Measurements from ENCODE around the gene CD82. TPM values are rescaled to one million over a fixed set of nuclear protein-coding genes. Genes with fewer than 3 reads are reported as not detected.

Gene CD82
- polyA plus RNA-seq, 3 donors: 40.8 to 89.0 (median 43.0) TPM

DNA sequence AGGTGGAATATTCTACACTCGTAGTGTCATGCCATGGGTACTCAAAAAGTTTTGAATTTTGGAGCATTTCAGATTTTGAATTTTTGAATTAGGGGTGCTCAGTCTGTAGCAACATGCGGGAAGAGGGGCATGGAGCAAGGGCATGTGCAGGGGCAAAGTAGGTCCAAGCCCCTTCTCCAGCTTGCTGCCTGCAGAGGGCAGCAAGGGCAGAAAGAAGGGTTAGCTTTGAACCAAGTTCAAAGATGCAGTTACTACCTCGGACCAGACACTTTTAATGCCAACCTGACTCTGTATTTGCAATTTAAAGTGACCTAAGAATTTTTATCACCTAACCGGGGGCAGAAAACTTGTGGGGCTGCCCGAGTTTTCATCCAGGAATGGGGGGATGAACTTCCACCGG, 68.2 kb downstream of the CD82 start:
- Mint-ChIP-seq H3K36me3 (peaks cover 0 to 2% of the 10 kb centered on the region in 2 donors), H3K4me3 (peak overlapping the region in 1 of 2 donors; percentile 46), H3K9me3 (no peaks in the 10 kb centered on the region), H3K27ac (peak overlapping the region in 1 of 7 donors; percentile 20), H3K4me1 (peaks cover 47% of the 10 kb centered on the region), H3K27me3 (ENCODE audit: low read depth in 3 of 3) (peaks cover 13 to 18% (median 16%) of the 10 kb centered on the region in 3 donors)
- intact Hi-C loops (cut with micrococcal nuclease): no loop called here
- Histone ChIP-seq H2AFZ (ENCODE audit: insufficient read depth, low read depth, low read length, poor library complexity, severe bottlenecking) (no peak overlapping the region), H3K4me3 (replicated peaks in 1 of 3; ENCODE audit: low read depth in 2 of 3, low read length in 3 of 3) (no peak overlapping the region), H3K27ac (ENCODE audit: low read depth in 1 of 2, low read length in 2 of 2) (no peak overlapping the region), H3K36me3 (replicated peaks in 1 of 2; ENCODE audit: control insufficient read depth in 1 of 2, insufficient read depth in 2 of 2, low read length in 2 of 2) (no peaks in the 10 kb centered on the region), H3K79me2 (ENCODE audit: insufficient read depth, low read length) (no peaks in the 10 kb centered on the region), H4K20me1 (ENCODE audit: insufficient read depth, low read length) (no peaks in the 10 kb centered on the region), H3K4me2 (replicated peaks; ENCODE audit: extremely low read depth, low read length, poor library complexity, severe bottlenecking) (no peak overlapping the region), H3K9ac (ENCODE audit: insufficient read depth, low read length, poor library complexity, severe bottlenecking) (no peak overlapping the region), H3K9me3 (replicated peaks in 1 of 2; ENCODE audit: control insufficient read depth in 1 of 2, insufficient read depth in 1 of 2, low read length in 2 of 2) (no peaks in the 10 kb centered on the region), H3K27me3 (ENCODE audit: control insufficient read depth in 2 of 2, insufficient read depth in 2 of 2, low read length in 2 of 2) (no peaks in the 10 kb centered on the region), H3K4me1 (ENCODE audit: control insufficient read depth in 1 of 2, insufficient read depth in 2 of 2, low read length in 2 of 2) (peaks cover 16 to 22% of the 10 kb centered on the region in 2 donors)
- TF ChIP-seq, protein P1, sequence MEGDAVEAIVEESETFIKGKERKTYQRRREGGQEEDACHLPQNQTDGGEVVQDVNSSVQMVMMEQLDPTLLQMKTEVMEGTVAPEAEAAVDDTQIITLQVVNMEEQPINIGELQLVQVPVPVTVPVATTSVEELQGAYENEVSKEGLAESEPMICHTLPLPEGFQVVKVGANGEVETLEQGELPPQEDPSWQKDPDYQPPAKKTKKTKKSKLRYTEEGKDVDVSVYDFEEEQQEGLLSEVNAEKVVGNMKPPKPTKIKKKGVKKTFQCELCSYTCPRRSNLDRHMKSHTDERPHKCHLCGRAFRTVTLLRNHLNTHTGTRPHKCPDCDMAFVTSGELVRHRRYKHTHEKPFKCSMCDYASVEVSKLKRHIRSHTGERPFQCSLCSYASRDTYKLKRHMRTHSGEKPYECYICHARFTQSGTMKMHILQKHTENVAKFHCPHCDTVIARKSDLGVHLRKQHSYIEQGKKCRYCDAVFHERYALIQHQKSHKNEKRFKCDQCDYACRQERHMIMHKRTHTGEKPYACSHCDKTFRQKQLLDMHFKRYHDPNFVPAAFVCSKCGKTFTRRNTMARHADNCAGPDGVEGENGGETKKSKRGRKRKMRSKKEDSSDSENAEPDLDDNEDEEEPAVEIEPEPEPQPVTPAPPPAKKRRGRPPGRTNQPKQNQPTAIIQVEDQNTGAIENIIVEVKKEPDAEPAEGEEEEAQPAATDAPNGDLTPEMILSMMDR (IDR thresholded peaks at IDR 0.05): no peak
- 100% methylated on average over 3 of the region's 6 CpGs for WGBS (ENCODE audit: insufficient coverage)
- no peak for DNase-seq

GRCh38 chr11:44634401-44635281, 69.2 kb downstream of the CD82 start:
- Histone ChIP-seq H3K27me3 (ENCODE audit: control insufficient read depth in 2 of 2, insufficient read depth in 2 of 2, low read length in 2 of 2) (no peaks in the 10 kb centered on the region), H3K9ac (ENCODE audit: insufficient read depth, low read length, poor library complexity, severe bottlenecking) (no peak overlapping the region), H3K27ac (ENCODE audit: low read depth in 1 of 2, low read length in 2 of 2) (no peak overlapping the region), H4K20me1 (ENCODE audit: insufficient read depth, low read length) (no peaks in the 10 kb centered on the region), H2AFZ (ENCODE audit: insufficient read depth, low read depth, low read length, poor library complexity, severe bottlenecking) (no peak overlapping the region), H3K4me2 (replicated peaks; ENCODE audit: extremely low read depth, low read length, poor library complexity, severe bottlenecking) (no peak overlapping the region), H3K36me3 (replicated peaks in 1 of 2; ENCODE audit: control insufficient read depth in 1 of 2, insufficient read depth in 2 of 2, low read length in 2 of 2) (no peaks in the 10 kb centered on the region), H3K9me3 (replicated peaks in 1 of 2; ENCODE audit: control insufficient read depth in 1 of 2, insufficient read depth in 1 of 2, low read length in 2 of 2) (no peaks in the 10 kb centered on the region), H3K4me3 (replicated peaks in 1 of 3; ENCODE audit: low read depth in 2 of 3, low read length in 3 of 3) (no peak overlapping the region), H3K4me1 (ENCODE audit: control insufficient read depth in 1 of 2, insufficient read depth in 2 of 2, low read length in 2 of 2) (peaks cover 19 to 29% of the 10 kb centered on the region in 2 donors), H3K79me2 (ENCODE audit: insufficient read depth, low read length) (no peaks in the 10 kb centered on the region)
- Mint-ChIP-seq H3K27me3 (ENCODE audit: low read depth in 3 of 3) (peaks cover 7 to 15% (median 10%) of the 10 kb centered on the region in 3 donors), H3K4me1 (peaks cover 54% of the 10 kb centered on the region), H3K27ac (peak overlapping the region in 2 of 7 donors; percentile 59 to 73), H3K36me3 (no peaks in the 10 kb centered on the region), H3K9me3 (no peaks in the 10 kb centered on the region), H3K4me3 (no peak overlapping the region)
- peak in 2 of 3 donors; percentile 25 to 57 for DNase-seq
- intact Hi-C loops (cut with micrococcal nuclease): no loop called here
- 84% methylated on average over 16 of the region's 24 CpGs for WGBS (ENCODE audit: insufficient coverage)
- TF ChIP-seq, protein P1 (IDR thresholded peaks at IDR 0.05): no peak

Data from CD14-positive monocyte (primary cell).